Measurements from ENCODE around the gene TMEM63C. TPM values are rescaled to one million over a fixed set of nuclear protein-coding genes. Genes with fewer than 3 reads are reported as not detected.

The TMEM63C gene
- total RNA-seq, 6 donors from 2014 or later: 0.15 to 8.3 (median 0.80) TPM; not detected in 2

DNA sequence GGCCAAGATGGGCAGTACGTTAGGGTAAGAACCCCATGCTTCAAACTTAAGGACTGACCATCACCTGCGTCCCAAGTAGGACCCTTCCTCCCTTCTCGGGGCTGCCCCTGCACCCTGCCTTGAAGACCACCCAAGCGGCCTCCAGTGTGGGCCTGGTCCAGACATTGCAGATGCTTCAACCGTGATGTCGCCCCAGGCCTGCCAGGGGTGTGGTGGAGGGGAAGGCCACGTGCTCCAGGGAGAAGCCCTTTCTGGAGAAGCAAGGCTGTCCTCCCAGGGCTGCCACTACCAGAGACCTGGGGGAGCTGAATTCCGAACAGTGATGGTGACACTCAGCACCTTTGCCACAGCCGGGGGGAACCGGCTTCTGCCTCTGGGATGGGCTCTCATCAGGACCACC, 76.1 kb downstream of the TMEM63C start:
- Histone ChIP-seq H3K36me3 (no peaks in the 10 kb centered on the region), H3K4me3 (no peak overlapping the region), H3K9me3 (no peaks in the 10 kb centered on the region), H3K27ac (no peak overlapping the region), H3K4me1 (no peaks in the 10 kb centered on the region), H3K27me3 (no peaks in the 10 kb centered on the region)
- ATAC-seq (ENCODE audit: low FRiP score in 2 of 2) (no peak), DNase-seq (no peak)
- TF ChIP-seq POLR2A (IDR thresholded peaks at IDR 0.05): no peak
- TF ChIP-seq POLR2AphosphoS5 (IDR thresholded peaks at IDR 0.05): no peak
- TF ChIP-seq EP300 (IDR thresholded peaks at IDR 0.05): no peak
- TF ChIP-seq CTCF (IDR thresholded peaks at IDR 0.05): no peak
- 85 to 93% methylated on average over 6 to 9 of the region's 10 CpGs for WGBS, 2 donors

- DNase-seq: no peak
- Histone ChIP-seq H3K9me3 (no peaks in the 10 kb centered on the region), H3K27me3 (no peaks in the 10 kb centered on the region), H3K27ac (no peak overlapping the region), H3K4me1 (no peaks in the 10 kb centered on the region), H3K36me3 (no peaks in the 10 kb centered on the region), H3K4me3 (no peak overlapping the region)
- no peak for TF ChIP-seq CTCF (IDR thresholded peaks at IDR 0.05)
- no peak for TF ChIP-seq EP300 (IDR thresholded peaks at IDR 0.05)
- TF ChIP-seq POLR2AphosphoS5 (IDR thresholded peaks at IDR 0.05): no peak
- no peak for TF ChIP-seq POLR2A (IDR thresholded peaks at IDR 0.05)
- no peak for ATAC-seq (ENCODE audit: low FRiP score in 2 of 2)
- WGBS, 2 donors: 82 to 100% methylated on average over 2 to 3 of the region's 5 CpGs
Measured at GRCh38 chr14:77258566-77258965, 77.0 kb downstream of the TMEM63C start.

DNA sequence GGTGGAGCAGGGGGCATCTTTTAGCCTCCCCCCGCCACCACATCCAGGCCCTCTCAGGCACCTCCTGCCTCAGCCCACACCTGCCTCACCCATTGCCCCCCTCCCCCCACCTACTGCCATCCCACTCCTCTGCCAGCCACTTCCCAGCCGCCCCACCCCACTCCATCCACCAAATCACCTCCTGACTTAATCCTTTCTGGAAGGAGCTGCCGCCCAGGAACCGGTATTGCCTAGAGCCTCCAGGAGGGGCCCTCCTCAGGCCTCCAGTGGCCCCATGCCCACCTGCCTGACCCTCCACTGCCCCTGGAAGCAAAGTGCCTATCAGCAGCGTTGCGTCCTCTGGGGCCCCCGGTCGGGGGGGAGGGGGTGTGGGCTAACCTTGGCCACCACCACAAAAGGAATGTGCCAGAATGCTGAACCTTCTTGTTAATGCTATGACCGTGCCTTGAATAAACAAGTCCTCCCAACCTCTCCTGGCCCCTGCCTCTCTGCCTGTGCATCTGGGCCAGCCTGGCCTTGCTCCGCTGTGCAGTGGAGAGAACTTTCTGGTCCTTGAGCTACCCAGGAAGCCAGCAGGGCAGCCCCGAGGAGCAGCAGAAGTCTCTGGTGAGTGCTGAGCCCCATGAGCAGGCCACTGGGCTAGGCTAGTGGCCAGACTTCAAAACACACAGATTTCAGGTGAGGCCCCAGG, 77.6 kb downstream of the TMEM63C start:
- no peak for TF ChIP-seq EP300 (IDR thresholded peaks at IDR 0.05)
- no peak for TF ChIP-seq POLR2A (IDR thresholded peaks at IDR 0.05)
- TF ChIP-seq CTCF (IDR thresholded peaks at IDR 0.05): no peak
- TF ChIP-seq POLR2AphosphoS5 (IDR thresholded peaks at IDR 0.05): no peak
- DNase-seq: no peak
- no peaks in the 10 kb centered on the region for H3K4me1 ChIP-seq
- no peaks in the 10 kb centered on the region for H3K36me3 ChIP-seq
- no peak for ATAC-seq (ENCODE audit: low FRiP score in 2 of 2)
- no peak overlapping the region for H3K4me3 ChIP-seq
- 55 to 75% methylated on average over 5 to 10 of the region's 11 CpGs for WGBS, 2 donors
- H3K27me3 ChIP-seq: no peaks in the 10 kb centered on the region
- H3K27ac ChIP-seq: no peak overlapping the region
- H3K9me3 ChIP-seq: no peaks in the 10 kb centered on the region

DNA sequence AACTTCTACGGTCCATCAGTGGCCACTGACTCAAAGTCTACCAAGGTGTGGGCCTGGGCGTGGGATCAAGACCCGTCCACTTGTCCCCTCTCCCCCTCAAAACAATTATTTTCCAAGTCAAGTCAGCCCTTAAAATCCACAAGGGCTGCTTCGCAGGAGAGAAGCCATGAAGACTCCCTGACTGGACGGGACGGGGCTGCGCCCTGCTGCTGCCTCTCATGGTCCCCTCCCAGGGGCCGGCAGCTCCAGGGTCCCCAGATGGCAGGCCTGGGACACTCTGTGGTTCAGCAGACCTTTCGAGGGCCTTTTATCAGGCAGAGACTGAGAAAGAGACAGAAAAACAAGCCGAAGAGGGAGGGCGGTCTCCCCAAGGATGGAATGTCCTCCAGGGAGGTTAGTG, 78.6 kb downstream of the TMEM63C start:
- DNase-seq: no peak
- no peaks in the 10 kb centered on the region for H3K36me3 ChIP-seq
- H3K4me3 ChIP-seq: no peak overlapping the region
- H3K27ac ChIP-seq: no peak overlapping the region
- TF ChIP-seq POLR2A (IDR thresholded peaks at IDR 0.05) (no peak), CTCF (IDR thresholded peaks at IDR 0.05) (no peak), EP300 (IDR thresholded peaks at IDR 0.05) (no peak)
- ATAC-seq (ENCODE audit: low FRiP score in 2 of 2): no peak
- no peaks in the 10 kb centered on the region for H3K27me3 ChIP-seq
- H3K9me3 ChIP-seq: no peaks in the 10 kb centered on the region
- H3K4me1 ChIP-seq: no peaks in the 10 kb centered on the region
- 85 to 90% methylated on average over 8 to 11 of the region's 11 CpGs for WGBS, 2 donors

DNA sequence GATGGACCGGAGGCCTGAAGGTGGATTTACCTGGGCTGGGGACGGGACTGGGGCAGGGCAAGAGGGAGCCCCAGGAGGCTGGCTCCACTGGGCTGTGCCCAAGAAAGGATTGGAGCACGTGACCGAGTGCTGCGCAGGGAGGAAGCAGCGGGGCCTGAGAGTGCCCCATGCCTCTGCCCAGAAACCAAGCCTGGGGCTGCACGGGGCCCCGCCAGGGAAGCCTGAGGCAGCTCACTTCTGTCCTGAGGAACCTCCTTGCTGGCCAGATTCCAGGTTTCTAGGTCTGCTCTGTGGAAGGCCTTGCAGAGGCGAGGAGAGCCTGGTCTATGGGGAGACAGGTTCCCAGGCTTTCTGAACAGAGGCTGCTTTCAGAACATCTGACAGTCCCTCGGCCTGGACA, 79.0 kb downstream of the TMEM63C start:
- H3K36me3 ChIP-seq: no peaks in the 10 kb centered on the region
- TF ChIP-seq EP300 (IDR thresholded peaks at IDR 0.05): no peak
- TF ChIP-seq POLR2A (IDR thresholded peaks at IDR 0.05): no peak
- TF ChIP-seq CTCF (IDR thresholded peaks at IDR 0.05): no peak
- no peaks in the 10 kb centered on the region for H3K27me3 ChIP-seq
- WGBS, 2 donors: 36 to 83% methylated on average over 1 to 10 of the region's 10 CpGs
- no peaks in the 10 kb centered on the region for H3K9me3 ChIP-seq
- ATAC-seq (ENCODE audit: low FRiP score in 2 of 2): no peak
- H3K4me3 ChIP-seq: no peak overlapping the region
- no peaks in the 10 kb centered on the region for H3K4me1 ChIP-seq
- H3K27ac ChIP-seq: no peak overlapping the region
- DNase-seq: no peak
